DND-41 (cell line): ENCODE measurements around the gene FOXJ3.

Experiments
- ATAC-seq: fragments of 200-7000 bp; cut with Tn5 transposase; 3 replicates; pipeline ENCODE4 v1.9.1; 2021; ENCODE audit warnings: low read depth; ENCODE audit not compliant: insufficient read depth
- DNase-seq: peaks from one replicate; pipeline ENCODE4 v3.0.0-alpha.2; 2020
- H2AFZ ChIP-seq: 2 replicates; pipeline ENCODE4 v1.6.0; 2012; ENCODE audit warnings: low read depth, low read length
- H3K27ac ChIP-seq: 2 replicates; pipeline ENCODE4 v1.5.1; 2012; ENCODE audit warnings: low read length, inconsistent platforms
- H3K27me3 ChIP-seq: fragments of 200-600 bp; sonication (generic); 2 replicates; pipeline ENCODE4 v1.6.0; 2012; ENCODE audit warnings: low read length, mild to moderate bottlenecking, inconsistent platforms; ENCODE audit not compliant: insufficient read depth, poor library complexity
- H3K36me3 ChIP-seq: 2 replicates; pipeline ENCODE4 v1.5.1; 2012; ENCODE audit warnings: low read length, inconsistent platforms; ENCODE audit not compliant: insufficient read depth
- H3K4me1 ChIP-seq: 2 replicates; pipeline ENCODE4 v1.5.1; 2012; ENCODE audit warnings: mild to moderate bottlenecking, low read length; ENCODE audit not compliant: insufficient read depth
- H3K4me2 ChIP-seq: 2 replicates; pipeline ENCODE4 v1.6.0; 2012; ENCODE audit warnings: mild to moderate bottlenecking, moderate library complexity, low read length, inconsistent platforms; ENCODE audit not compliant: insufficient read depth
- H3K4me3 ChIP-seq, 2 experiments: fragments of 200-600 bp in 1 of 2; shearing (Covaris generic) in 1 of 2; 2 replicates each; pipeline ENCODE4 v1.5.1; 2012 to 2016; ENCODE audit warnings: inconsistent platforms in 2 of 2, low read length in 2 of 2, mild to moderate bottlenecking in 2 of 2, low read depth in 1 of 2, moderate library complexity in 1 of 2
- H3K79me2 ChIP-seq: 2 replicates; pipeline ENCODE4 v1.6.0; 2012; ENCODE audit warnings: low read length, inconsistent platforms; ENCODE audit not compliant: insufficient read depth
- H3K9ac ChIP-seq: 2 replicates; pipeline ENCODE4 v1.6.0; 2012; ENCODE audit warnings: low read depth, mild to moderate bottlenecking, inconsistent platforms, low read length, moderate library complexity
- H3K9me3 ChIP-seq: 2 replicates; pipeline ENCODE4 v1.5.1; 2012; ENCODE audit warnings: low read length, moderate library complexity, mild to moderate bottlenecking, inconsistent platforms; ENCODE audit not compliant: insufficient read depth, severe bottlenecking
- H4K20me1 ChIP-seq: 2 replicates; pipeline ENCODE4 v1.6.0; 2012; ENCODE audit warnings: low read length; ENCODE audit not compliant: insufficient read depth
- CTCF ChIP-seq: IDR thresholded peaks from 2 replicates; pipeline ENCODE4 v1.5.1; 2012; ENCODE audit warnings: borderline replicate concordance, low read length, moderate library complexity, mild to moderate bottlenecking; ENCODE audit not compliant: poor library complexity, severe bottlenecking; ENCODE audit errors: extremely low read depth
- EZH2 ChIP-seq: IDR thresholded peaks from 3 replicates; pipeline ENCODE4 v1.6.1; 2012; ENCODE audit warnings: borderline replicate concordance, low read depth, mild to moderate bottlenecking, moderate library complexity, low read length, inconsistent platforms; ENCODE audit not compliant: severe bottlenecking

The FOXJ3 gene

GRCh38 chr1:42181687-42182086 is 153.3 kb downstream of the FOXJ3 start:
- H2AFZ ChIP-seq = no peak overlapping the region
- no peaks in the 10 kb centered on the region for H4K20me1 ChIP-seq
- H3K79me2 ChIP-seq = no peaks in the 10 kb centered on the region
- H3K9ac ChIP-seq = no peak overlapping the region
- no peak overlapping the region for H3K4me2 ChIP-seq
- no peak for TF ChIP-seq CTCF
- no peak for TF ChIP-seq EZH2
- no peaks in the 10 kb centered on the region for H3K27me3 ChIP-seq
- no peaks in the 10 kb centered on the region for H3K4me1 ChIP-seq
- H3K27ac ChIP-seq = no peak overlapping the region
- peaks cover 53% of the 10 kb centered on the region for H3K36me3 ChIP-seq
- no peak for DNase-seq
- H3K9me3 ChIP-seq = no peaks in the 10 kb centered on the region
- ATAC-seq = no peak
- H3K4me3 ChIP-seq = no peak overlapping the region

- Histone ChIP-seq H3K4me3 (no peak overlapping the region), H3K27ac (no peak overlapping the region), H3K9me3 (no peaks in the 10 kb centered on the region), H2AFZ (no peak overlapping the region), H4K20me1 (no peaks in the 10 kb centered on the region), H3K36me3 (peaks cover 38% of the 10 kb centered on the region), H3K79me2 (no peaks in the 10 kb centered on the region), H3K27me3 (no peaks in the 10 kb centered on the region), H3K4me2 (no peak overlapping the region), H3K9ac (no peak overlapping the region), H3K4me1 (no peaks in the 10 kb centered on the region)
- TF ChIP-seq EZH2 (no peak), CTCF (no peak)
- ATAC-seq (no peak), DNase-seq (no peak)
Measured at GRCh38 chr1:42179900-42180329, 155.1 kb downstream of the FOXJ3 start.

- no peak for ATAC-seq
- Histone ChIP-seq H4K20me1 (no peaks in the 10 kb centered on the region), H3K79me2 (no peaks in the 10 kb centered on the region), H3K27ac (no peak overlapping the region), H3K9me3 (no peaks in the 10 kb centered on the region), H3K4me3 (no peak overlapping the region), H3K9ac (no peak overlapping the region), H3K27me3 (no peaks in the 10 kb centered on the region), H3K4me1 (no peaks in the 10 kb centered on the region), H2AFZ (no peak overlapping the region), H3K36me3 (peaks cover 31% of the 10 kb centered on the region), H3K4me2 (no peak overlapping the region)
- no peak for DNase-seq
- no peak for TF ChIP-seq CTCF
- no peak for TF ChIP-seq EZH2
Measured at GRCh38 chr1:42179275-42179674, 155.8 kb downstream of the FOXJ3 start.

GRCh38 chr1:42178249-42178648 is 156.8 kb downstream of the FOXJ3 start:
- ATAC-seq = no peak
- Histone ChIP-seq H2AFZ (no peak overlapping the region), H3K9me3 (no peaks in the 10 kb centered on the region), H3K4me1 (no peaks in the 10 kb centered on the region), H3K4me2 (no peak overlapping the region), H4K20me1 (no peaks in the 10 kb centered on the region), H3K9ac (no peak overlapping the region), H3K27ac (no peak overlapping the region), H3K27me3 (no peaks in the 10 kb centered on the region), H3K36me3 (peaks cover 25% of the 10 kb centered on the region), H3K79me2 (no peaks in the 10 kb centered on the region), H3K4me3 (no peak overlapping the region)
- DNase-seq = no peak
- no peak for TF ChIP-seq CTCF
- TF ChIP-seq EZH2 = no peak
